HEK293 (cell line): ENCODE measurements around the gene MNDA.

Experiments used
- YY1 ChIP-seq: fragments of 450-650 bp; formaldehyde crosslinking; IDR thresholded peaks from 2 replicates; pipeline ENCODE4 v1.5.1; 2018; ENCODE audit warnings: missing biosample characterization, missing genetic modification characterization
- TF ChIP-seq, protein P1 (sequence below): fragments of 450-650 bp; formaldehyde crosslinking; IDR thresholded peaks from 2 replicates; pipeline ENCODE4 v1.5.1; 2016; ENCODE audit warnings: missing biosample characterization, missing genetic modification characterization

DNA sequence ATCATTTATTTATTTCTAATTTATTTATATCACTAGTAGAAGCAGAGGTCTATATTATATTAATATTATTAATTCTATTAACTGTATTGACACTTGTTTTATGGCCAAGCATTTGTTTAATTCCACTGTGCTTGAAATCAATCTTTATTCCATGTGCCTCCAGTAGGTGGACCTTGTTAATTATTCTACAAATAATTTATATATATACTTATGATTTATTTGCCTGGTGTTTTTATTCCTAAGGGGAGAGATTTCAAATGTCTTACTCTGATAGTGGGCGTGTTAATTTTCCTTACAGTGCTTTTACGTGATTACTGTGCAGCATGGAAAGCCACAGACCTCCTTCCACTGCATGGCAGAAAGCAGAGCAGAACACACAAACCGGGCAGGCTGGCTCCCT lies 32.6 kb upstream of the MNDA start:
- no peak for TF ChIP-seq YY1 (tag by site-specific recombination)
- TF ChIP-seq, protein P1, sequence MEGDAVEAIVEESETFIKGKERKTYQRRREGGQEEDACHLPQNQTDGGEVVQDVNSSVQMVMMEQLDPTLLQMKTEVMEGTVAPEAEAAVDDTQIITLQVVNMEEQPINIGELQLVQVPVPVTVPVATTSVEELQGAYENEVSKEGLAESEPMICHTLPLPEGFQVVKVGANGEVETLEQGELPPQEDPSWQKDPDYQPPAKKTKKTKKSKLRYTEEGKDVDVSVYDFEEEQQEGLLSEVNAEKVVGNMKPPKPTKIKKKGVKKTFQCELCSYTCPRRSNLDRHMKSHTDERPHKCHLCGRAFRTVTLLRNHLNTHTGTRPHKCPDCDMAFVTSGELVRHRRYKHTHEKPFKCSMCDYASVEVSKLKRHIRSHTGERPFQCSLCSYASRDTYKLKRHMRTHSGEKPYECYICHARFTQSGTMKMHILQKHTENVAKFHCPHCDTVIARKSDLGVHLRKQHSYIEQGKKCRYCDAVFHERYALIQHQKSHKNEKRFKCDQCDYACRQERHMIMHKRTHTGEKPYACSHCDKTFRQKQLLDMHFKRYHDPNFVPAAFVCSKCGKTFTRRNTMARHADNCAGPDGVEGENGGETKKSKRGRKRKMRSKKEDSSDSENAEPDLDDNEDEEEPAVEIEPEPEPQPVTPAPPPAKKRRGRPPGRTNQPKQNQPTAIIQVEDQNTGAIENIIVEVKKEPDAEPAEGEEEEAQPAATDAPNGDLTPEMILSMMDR (tag by site-specific recombination) = no peak
